Glutamatergic neuron (in vitro differentiated cells): Measurements from ENCODE around the gene PRR36. TPM values are rescaled to one million over a fixed set of nuclear protein-coding genes. Genes with fewer than 3 reads are reported as not detected.

Source experiments
- DNase-seq: peaks from one replicate; pipeline ENCODE4 v3.0.0; 2022
- H3K27ac Mint-ChIP-seq: one replicate; pipeline ENCODE4 v1.8.0; 2020; ENCODE audit warnings: mild to moderate bottlenecking, mixed read lengths, inconsistent platforms; ENCODE audit not compliant: unreplicated experiment
- H3K27me3 Mint-ChIP-seq: one replicate; pipeline ENCODE4 v1.8.0; 2020; ENCODE audit warnings: mild to moderate bottlenecking, moderate library complexity, mixed read lengths, inconsistent platforms; ENCODE audit not compliant: unreplicated experiment
- H3K36me3 Mint-ChIP-seq: one replicate; pipeline ENCODE4 v1.8.0; 2020; ENCODE audit warnings: mild to moderate bottlenecking, mixed read lengths, inconsistent platforms; ENCODE audit not compliant: unreplicated experiment
- H3K4me1 Mint-ChIP-seq: one replicate; pipeline ENCODE4 v1.8.0; 2020; ENCODE audit warnings: mild to moderate bottlenecking, low read depth, mixed read lengths, inconsistent platforms; ENCODE audit not compliant: unreplicated experiment
- H3K4me3 Mint-ChIP-seq: one replicate; pipeline ENCODE4 v1.8.0; 2020; ENCODE audit warnings: mild to moderate bottlenecking, mixed read lengths, inconsistent platforms; ENCODE audit not compliant: unreplicated experiment
- H3K9me3 Mint-ChIP-seq: one replicate; pipeline ENCODE4 v1.8.0; 2020; ENCODE audit warnings: mild to moderate bottlenecking, moderate library complexity, mixed read lengths, inconsistent platforms; ENCODE audit not compliant: unreplicated experiment
- CTCF ChIP-seq: fragments of 200-600 bp; sonication (generic); IDR thresholded peaks from one replicate; pipeline ENCODE4 v1.5.0; 2021; ENCODE audit not compliant: partially characterized antibody, unreplicated experiment
- total RNA-seq: library from RNA; stranded (reverse); fragmentation: NEBNext Ultra II Directional; extraction: Animal tissue kit (Norgen Biotek cat#: 25700); gene quantifications from one replicate; pipeline ENCODE4 v1.2.1, GENCODE V29; 2021; ENCODE audit not compliant: unreplicated experiment

PRR36 gene
- total RNA-seq, 1 donor from 2014 or later, result 37.4 TPM

GRCh38 chr19:7856679-7857663, 17.2 kb downstream of the PRR36 start:
- Mint-ChIP-seq H3K4me1 (peaks cover 6% of the 10 kb centered on the region), H3K27ac (no peak overlapping the region), H3K27me3 (peaks cover 9% of the 10 kb centered on the region), H3K9me3 (peaks cover 10% of the 10 kb centered on the region), H3K4me3 (no peak overlapping the region), H3K36me3 (no peaks in the 10 kb centered on the region)
- no peak for TF ChIP-seq CTCF
- peak; percentile 27 for DNase-seq

- DNase-seq, result no peak
- H3K27me3 Mint-ChIP-seq, result peaks cover 9% of the 10 kb centered on the region
- H3K9me3 Mint-ChIP-seq, result peaks cover 9% of the 10 kb centered on the region
- H3K36me3 Mint-ChIP-seq, result no peaks in the 10 kb centered on the region
- no peak overlapping the region for H3K4me3 Mint-ChIP-seq
- peaks cover 6% of the 10 kb centered on the region for H3K4me1 Mint-ChIP-seq
- H3K27ac Mint-ChIP-seq, result no peak overlapping the region
- no peak for TF ChIP-seq CTCF
Measured at GRCh38 chr19:7856109-7856591, 18.0 kb downstream of the PRR36 start.

- peaks cover 7% of the 10 kb centered on the region for H3K9me3 Mint-ChIP-seq
- no peak overlapping the region for H3K27ac Mint-ChIP-seq
- no peak for TF ChIP-seq CTCF
- H3K36me3 Mint-ChIP-seq, result no peaks in the 10 kb centered on the region
- DNase-seq, result no peak
- H3K4me3 Mint-ChIP-seq, result no peak overlapping the region
- H3K27me3 Mint-ChIP-seq, result peaks cover 10% of the 10 kb centered on the region
- peaks cover 4% of the 10 kb centered on the region for H3K4me1 Mint-ChIP-seq
Measured at GRCh38 chr19:7855426-7856108, 18.6 kb downstream of the PRR36 start.

- Mint-ChIP-seq H3K27ac (peak overlapping the region; percentile 43), H3K27me3 (peaks cover 11% of the 10 kb centered on the region), H3K9me3 (peaks cover 7% of the 10 kb centered on the region), H3K4me1 (peaks cover 4% of the 10 kb centered on the region), H3K36me3 (no peaks in the 10 kb centered on the region), H3K4me3 (no peak overlapping the region)
- TF ChIP-seq CTCF, result no peak
- no peak for DNase-seq
Measured at GRCh38 chr19:7853770-7854128, 20.4 kb downstream of the PRR36 start.
